Lower lobe of right lung (tissue), 2 donors: ENCODE results near the gene GLYAT. TPM values are rescaled to one million over a fixed set of nuclear protein-coding genes. Genes with fewer than 3 reads are reported as not detected.

ENCODE experiments used
- ATAC-seq, 2 donors: fragments of 200-7000 bp; cut with Tn5 transposase; one replicate each; pipeline ENCODE4 v1.9.1; 2020 to 2022; ENCODE audit warnings: mild to moderate bottlenecking in 2 of 2, moderate library complexity in 2 of 2
- DNase-seq: peaks from one replicate; pipeline ENCODE4 v3.0.0-alpha.2; 2020
- H3K27ac ChIP-seq: fragments of 200-600 bp; one replicate; pipeline ENCODE4 v1.8.0; 2022
- H3K27me3 ChIP-seq: fragments of 200-600 bp; one replicate; pipeline ENCODE4 v1.8.0; 2022; ENCODE audit warnings: low read depth
- H3K36me3 ChIP-seq: fragments of 200-600 bp; one replicate; pipeline ENCODE4 v1.8.0; 2022; ENCODE audit warnings: mild to moderate bottlenecking
- H3K4me1 ChIP-seq: fragments of 200-600 bp; one replicate; pipeline ENCODE4 v1.8.0; 2022
- H3K4me3 ChIP-seq: fragments of 200-600 bp; one replicate; pipeline ENCODE4 v1.8.0; 2022; ENCODE audit warnings: mild to moderate bottlenecking
- H3K9me3 ChIP-seq: fragments of 200-600 bp; one replicate; pipeline ENCODE4 v1.8.0; 2022
- intact Hi-C: fragments of 100-400 bp; cut with DNase I; formaldehyde crosslinking; loops from one replicate; pipeline ENCODE4 v1.11.0; 2022
- total RNA-seq: library from RNA; stranded (reverse); fragmentation: NEBNext Ultra II Directional; extraction: Animal tissue kit (Norgen Biotek cat#: 25700); gene quantifications from one replicate; pipeline ENCODE4 v1.2.1, GENCODE V29; 2021
- TF ChIP-seq, protein P1 (sequence below): fragments of 200-600 bp; IDR thresholded peaks from one replicate; pipeline ENCODE4 v1.8.0; 2022; ENCODE audit warnings: antibody characterized with exemption, mild to moderate bottlenecking
- donor health status: DM: no; HTN: yes; CAD: no; lungs with severe emphysema.

GLYAT gene
- total RNA-seq, 1 donor from 2014 or later = not detected

DNA sequence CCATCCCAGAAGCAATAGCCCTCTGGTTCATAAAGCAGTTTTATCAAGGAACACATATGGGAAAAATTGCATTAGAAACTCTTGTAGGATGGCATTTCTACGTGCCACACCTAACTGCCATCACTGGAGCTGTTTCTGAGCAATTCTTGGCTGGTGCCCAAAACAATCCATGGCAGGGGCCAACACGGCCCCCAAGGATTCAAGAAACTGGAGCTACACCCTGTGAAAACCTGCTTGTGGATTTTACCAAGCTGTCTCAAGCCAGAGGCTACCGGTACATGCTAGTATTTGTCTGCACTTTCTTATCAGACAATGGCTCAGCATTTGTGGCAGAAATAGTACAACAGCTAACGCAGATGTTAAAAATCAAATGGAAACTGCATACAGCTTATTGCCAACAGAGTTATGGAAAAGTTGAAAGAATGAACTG, 42.4 kb upstream of the GLYAT start:
- no peaks in the 10 kb centered on the region for H3K4me1 ChIP-seq
- intact Hi-C loops = no loop called here
- no peaks in the 10 kb centered on the region for H3K27me3 ChIP-seq
- TF ChIP-seq, protein P1, sequence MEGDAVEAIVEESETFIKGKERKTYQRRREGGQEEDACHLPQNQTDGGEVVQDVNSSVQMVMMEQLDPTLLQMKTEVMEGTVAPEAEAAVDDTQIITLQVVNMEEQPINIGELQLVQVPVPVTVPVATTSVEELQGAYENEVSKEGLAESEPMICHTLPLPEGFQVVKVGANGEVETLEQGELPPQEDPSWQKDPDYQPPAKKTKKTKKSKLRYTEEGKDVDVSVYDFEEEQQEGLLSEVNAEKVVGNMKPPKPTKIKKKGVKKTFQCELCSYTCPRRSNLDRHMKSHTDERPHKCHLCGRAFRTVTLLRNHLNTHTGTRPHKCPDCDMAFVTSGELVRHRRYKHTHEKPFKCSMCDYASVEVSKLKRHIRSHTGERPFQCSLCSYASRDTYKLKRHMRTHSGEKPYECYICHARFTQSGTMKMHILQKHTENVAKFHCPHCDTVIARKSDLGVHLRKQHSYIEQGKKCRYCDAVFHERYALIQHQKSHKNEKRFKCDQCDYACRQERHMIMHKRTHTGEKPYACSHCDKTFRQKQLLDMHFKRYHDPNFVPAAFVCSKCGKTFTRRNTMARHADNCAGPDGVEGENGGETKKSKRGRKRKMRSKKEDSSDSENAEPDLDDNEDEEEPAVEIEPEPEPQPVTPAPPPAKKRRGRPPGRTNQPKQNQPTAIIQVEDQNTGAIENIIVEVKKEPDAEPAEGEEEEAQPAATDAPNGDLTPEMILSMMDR = no peak
- no peaks in the 10 kb centered on the region for H3K36me3 ChIP-seq
- H3K9me3 ChIP-seq = no peaks in the 10 kb centered on the region
- H3K27ac ChIP-seq = no peak overlapping the region
- no peak for DNase-seq
- no peak overlapping the region for H3K4me3 ChIP-seq
- ATAC-seq = no peak

DNA sequence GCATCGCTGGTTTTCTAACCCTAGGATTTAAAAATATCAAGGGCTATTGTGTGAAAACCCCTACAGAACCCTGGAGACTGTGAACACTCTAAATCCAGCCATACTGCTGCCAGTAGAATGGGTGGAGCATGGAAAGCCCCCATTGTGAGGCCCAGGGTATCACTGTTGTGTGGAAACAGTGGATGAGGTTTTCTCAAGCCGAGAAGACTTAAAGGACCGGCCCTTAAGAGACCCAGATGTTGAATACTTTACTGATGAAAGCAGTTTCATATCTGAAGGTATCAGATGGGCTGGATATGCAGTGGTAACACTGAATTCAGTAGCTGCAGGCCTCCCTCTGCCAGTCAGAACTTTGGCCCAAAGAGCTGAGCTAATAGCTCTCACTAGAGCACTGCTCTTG, 41.6 kb upstream of the GLYAT start:
- no peak for DNase-seq
- H3K4me3 ChIP-seq = no peak overlapping the region
- no peaks in the 10 kb centered on the region for H3K36me3 ChIP-seq
- H3K9me3 ChIP-seq = no peaks in the 10 kb centered on the region
- TF ChIP-seq, protein P1 = no peak
- intact Hi-C loops = no loop called here
- ATAC-seq = no peak
- H3K4me1 ChIP-seq = no peaks in the 10 kb centered on the region
- H3K27ac ChIP-seq = no peak overlapping the region
- no peaks in the 10 kb centered on the region for H3K27me3 ChIP-seq

DNA sequence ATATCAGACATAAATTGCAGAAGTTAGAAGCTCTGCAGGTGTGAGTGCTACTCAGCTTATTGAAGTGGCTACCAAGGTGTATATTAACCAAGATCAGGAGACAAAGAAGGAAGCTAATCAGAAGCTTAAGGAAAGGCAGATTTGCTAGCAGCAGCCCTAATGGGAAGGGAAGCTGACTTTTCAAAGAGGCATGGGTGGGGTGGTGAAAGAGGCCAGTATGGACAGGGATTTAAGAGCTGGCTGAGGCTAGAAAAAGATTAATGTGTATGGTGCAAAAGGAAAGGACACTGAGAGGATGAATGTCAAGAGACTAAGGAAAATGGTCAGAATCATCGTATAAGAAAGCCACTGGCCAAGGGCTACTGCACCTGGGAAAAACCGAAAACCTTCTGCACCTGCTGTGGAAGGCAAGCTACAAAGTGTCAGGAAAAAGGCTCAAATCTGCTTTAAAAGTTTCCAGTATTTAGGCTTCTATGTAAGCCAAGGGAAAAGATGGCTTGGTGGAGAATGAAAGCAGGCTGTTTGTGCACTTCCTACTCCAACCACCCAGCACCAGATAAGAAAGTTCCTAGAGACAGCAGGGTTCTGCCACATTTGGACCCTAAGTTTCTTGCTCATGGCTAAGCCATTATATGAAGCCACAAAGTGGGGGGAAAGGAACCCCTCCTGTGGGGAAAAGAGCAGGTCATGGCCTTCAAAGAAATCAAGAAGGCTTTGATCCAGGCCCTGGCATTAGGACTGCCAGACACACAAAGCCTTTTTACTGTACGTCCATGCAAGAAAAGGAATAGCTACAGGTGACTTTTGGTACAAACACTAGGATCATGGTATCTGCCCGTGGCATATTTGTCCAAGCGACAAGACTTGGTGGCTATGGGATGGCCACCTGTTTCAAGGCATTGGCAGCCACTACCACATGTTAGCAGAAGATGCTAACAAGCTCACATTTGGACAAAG, 40.9 kb upstream of the GLYAT start:
- DNase-seq = no peak
- Histone ChIP-seq H3K4me3 (no peak overlapping the region), H3K27ac (no peak overlapping the region), H3K36me3 (no peaks in the 10 kb centered on the region), H3K4me1 (no peaks in the 10 kb centered on the region), H3K27me3 (no peaks in the 10 kb centered on the region), H3K9me3 (no peaks in the 10 kb centered on the region)
- TF ChIP-seq, protein P1 = no peak
- intact Hi-C loops = no loop called here
- ATAC-seq = no peak

DNA sequence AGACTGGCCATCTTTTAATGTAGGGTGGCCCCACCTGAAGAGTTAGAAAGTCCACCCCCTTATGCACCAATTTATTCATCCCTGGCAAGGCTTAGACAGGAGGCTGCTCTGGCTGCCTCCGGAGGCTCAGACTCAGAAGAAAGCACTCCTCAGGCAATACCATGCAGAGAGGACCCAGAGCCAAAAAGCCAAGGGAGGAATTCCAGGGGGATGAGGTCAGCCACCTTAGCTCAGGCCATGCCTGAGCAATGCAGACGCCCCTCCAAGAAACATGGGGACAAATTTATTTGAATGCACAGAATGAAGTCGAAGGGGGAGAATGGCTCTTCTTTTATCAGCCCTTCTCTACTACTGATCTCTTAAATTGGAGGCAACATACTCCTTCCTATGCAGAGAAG, 39.7 kb upstream of the GLYAT start:
- Histone ChIP-seq H3K4me1 (no peaks in the 10 kb centered on the region), H3K9me3 (no peaks in the 10 kb centered on the region), H3K27ac (no peak overlapping the region), H3K36me3 (no peaks in the 10 kb centered on the region), H3K27me3 (no peaks in the 10 kb centered on the region), H3K4me3 (no peak overlapping the region)
- DNase-seq = no peak
- TF ChIP-seq, protein P1 = no peak
- intact Hi-C loops = no loop called here
- no peak for ATAC-seq

DNA sequence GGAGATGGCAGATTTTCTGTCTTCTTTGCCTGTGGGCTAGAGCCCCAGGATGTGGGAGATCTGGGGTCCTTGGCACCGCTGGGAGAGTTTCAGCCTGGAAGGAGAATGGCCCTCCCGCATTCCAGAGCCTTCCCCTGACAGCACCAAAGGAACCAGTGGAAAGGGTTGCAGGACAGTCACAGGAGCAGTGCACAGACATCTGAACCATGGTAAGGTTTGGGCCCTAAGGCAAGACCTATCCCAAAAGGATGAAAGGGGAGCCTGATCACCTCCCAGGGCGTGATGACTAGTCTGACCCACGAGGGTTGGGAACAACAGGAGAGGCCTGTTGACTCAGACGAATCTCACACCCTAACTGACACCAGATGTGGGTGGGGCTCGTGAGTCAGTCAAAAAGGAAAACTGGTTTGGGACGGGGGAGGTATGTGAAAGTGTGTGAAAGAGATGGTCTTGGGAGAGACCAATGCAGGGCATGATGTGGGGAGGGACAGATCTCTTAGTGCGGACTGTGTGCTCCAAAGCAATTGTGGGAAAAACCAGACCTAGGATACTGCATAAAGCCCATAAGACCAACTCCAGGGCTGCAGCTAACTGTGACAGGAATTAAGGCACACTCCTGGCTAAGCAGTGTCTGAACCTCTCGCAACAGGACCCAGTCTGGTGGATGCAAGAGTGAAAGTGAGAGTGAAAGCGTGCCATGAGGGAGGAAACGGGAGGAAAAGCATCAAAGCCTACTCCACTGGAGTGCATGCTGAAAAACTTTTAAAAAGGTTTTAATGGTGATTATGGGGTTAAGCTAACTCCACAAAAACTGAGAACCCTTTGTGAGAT, 39.1 kb upstream of the GLYAT start:
- DNase-seq = no peak
- Histone ChIP-seq H3K4me1 (no peaks in the 10 kb centered on the region), H3K27me3 (no peaks in the 10 kb centered on the region), H3K27ac (no peak overlapping the region), H3K4me3 (no peak overlapping the region), H3K36me3 (no peaks in the 10 kb centered on the region), H3K9me3 (no peaks in the 10 kb centered on the region)
- intact Hi-C loops = no loop called here
- ATAC-seq = no peak
- TF ChIP-seq, protein P1 = no peak
